ENCODE results near the gene PRUNE1.
A peak's percentile ranks its signal among the peaks of the same experiment; 100 is the strongest.

PRUNE1 gene

GRCh38 chr1:150979092-150980056, 28.9 kb upstream of the PRUNE1 start:
- peak; percentile 77 for DNase-seq

- DNase-seq = no peak
These were observed 27.0 kb upstream of the PRUNE1 start for GRCh38 chr1:150981177-150981804.

- no peak for DNase-seq
These were observed 26.2 kb upstream of the PRUNE1 start, which contains the start of gene ANXA9 for GRCh38 chr1:150981805-150982712. ANXA9 (plus strand) TSS chr1:150982292; CDS start chr1:150983106, 814 bp downstream.

GRCh38 chr1:150985179-150985825, 22.9 kb upstream of the PRUNE1 start:
- DNase-seq = no peak

GRCh38 chr1:150987924-150988323, 20.3 kb upstream of the PRUNE1 start:
- no peak for DNase-seq

GRCh38 chr1:150992626-150993025, 15.6 kb upstream of the PRUNE1 start:
- no peak for DNase-seq

- DNase-seq = no peak
These were observed 14.0 kb upstream of the PRUNE1 start for GRCh38 chr1:150994248-150994647.

- no peak for DNase-seq
These were observed 12.8 kb upstream of the PRUNE1 start for GRCh38 chr1:150995460-150995859.

GRCh38 chr1:150995896-150996295, 12.4 kb upstream of the PRUNE1 start:
- DNase-seq = no peak

- no peak for DNase-seq
These were observed 10.9 kb upstream of the PRUNE1 start for GRCh38 chr1:150997126-150997872.

GRCh38 chr1:150997949-150998348, 10.3 kb upstream of the PRUNE1 start:
- no peak for DNase-seq

GRCh38 chr1:150999051-150999674, 9.1 kb upstream of the PRUNE1 start:
- DNase-seq = peak; percentile 71

- no peak for DNase-seq
These were observed 8.3 kb upstream of the PRUNE1 start for GRCh38 chr1:150999926-151000325.

- DNase-seq = no peak
These were observed 7.8 kb upstream of the PRUNE1 start for GRCh38 chr1:151000408-151000807.

GRCh38 chr1:151001602-151002001, 6.6 kb upstream of the PRUNE1 start:
- no peak for DNase-seq

GRCh38 chr1:151002051-151002450, 6.2 kb upstream of the PRUNE1 start:
- DNase-seq = no peak

- no peak for DNase-seq
These were observed 5.6 kb upstream of the PRUNE1 start for GRCh38 chr1:151002611-151003010.

- DNase-seq = no peak
These were observed 5.1 kb upstream of the PRUNE1 start for GRCh38 chr1:151003180-151003579.

GRCh38 chr1:151005729-151006319, 2.4 kb upstream of the PRUNE1 start:
- no peak for DNase-seq

- DNase-seq = peak; percentile 86
These were observed 1.8 kb upstream of the PRUNE1 start, which contains the start of gene MINDY1 for GRCh38 chr1:151006327-151007052. MINDY1 (minus strand) TSS chr1:151006902; CDS start chr1:151002617, 4,285 bp downstream.
